WTC11 (cell line): Measurements from ENCODE around the gene LASP1.
"Not testable (repeated sequence)": the region's sequence is repeated elsewhere in the genome, so short reads cannot be mapped to it uniquely, and the experiment has no call there.

Experiments used
- CREB1 ChIP-seq: sonication (generic); formaldehyde crosslinking; IDR thresholded peaks from 2 replicates; pipeline ENCODE4 v1.8.0; 2023; ENCODE audit warnings: mild to moderate bottlenecking, missing genetic modification reagents
- FOXP1 ChIP-seq: sonication (generic); formaldehyde crosslinking; IDR thresholded peaks from 2 replicates; pipeline ENCODE4 v1.8.0; 2022; ENCODE audit warnings: missing genetic modification reagents, mild to moderate bottlenecking, moderate library complexity, borderline replicate concordance
- HMGA2 ChIP-seq: fragments of 250-450 bp; sonication (Bioruptor Pico); IDR thresholded peaks from 2 replicates; pipeline ENCODE4 v1.4.0; 2021; ENCODE audit warnings: mild to moderate bottlenecking, moderate library complexity
- RELA ChIP-seq: sonication (generic); formaldehyde crosslinking; IDR thresholded peaks from 2 replicates; pipeline ENCODE4 v1.8.1; 2022; ENCODE audit warnings: missing genetic modification reagents, mild to moderate bottlenecking, borderline replicate concordance
- TF ChIP-seq, protein P1 (sequence below): fragments of 200-600 bp; IDR thresholded peaks from 2 replicates; pipeline ENCODE4 v1.8.0; 2022; ENCODE audit warnings: antibody characterized with exemption

DNA sequence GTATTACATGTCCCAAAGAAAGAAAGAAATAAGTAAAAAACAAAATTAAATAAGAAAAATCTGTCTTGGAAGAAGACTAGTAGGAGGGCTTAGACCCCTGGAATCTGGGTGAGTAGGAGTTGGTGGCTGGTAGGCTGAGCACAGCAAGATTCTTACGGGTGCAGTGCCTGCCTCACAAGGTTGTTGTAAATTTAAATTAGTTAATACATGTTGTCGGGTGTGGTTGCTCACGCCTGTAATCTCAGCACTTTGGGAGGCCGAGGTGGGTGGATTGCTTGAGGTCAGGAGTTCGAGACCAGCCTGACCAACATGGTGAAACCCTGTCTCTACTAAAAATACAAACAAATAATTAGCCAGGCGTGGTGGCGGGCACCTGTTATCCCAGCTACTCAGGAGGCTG, 83.9 kb downstream of the LASP1 start:
- not testable (repeated sequence) for TF ChIP-seq FOXP1; HMGA2 (CRISPR knock-in tag); CREB1; RELA
- TF ChIP-seq, protein P1, sequence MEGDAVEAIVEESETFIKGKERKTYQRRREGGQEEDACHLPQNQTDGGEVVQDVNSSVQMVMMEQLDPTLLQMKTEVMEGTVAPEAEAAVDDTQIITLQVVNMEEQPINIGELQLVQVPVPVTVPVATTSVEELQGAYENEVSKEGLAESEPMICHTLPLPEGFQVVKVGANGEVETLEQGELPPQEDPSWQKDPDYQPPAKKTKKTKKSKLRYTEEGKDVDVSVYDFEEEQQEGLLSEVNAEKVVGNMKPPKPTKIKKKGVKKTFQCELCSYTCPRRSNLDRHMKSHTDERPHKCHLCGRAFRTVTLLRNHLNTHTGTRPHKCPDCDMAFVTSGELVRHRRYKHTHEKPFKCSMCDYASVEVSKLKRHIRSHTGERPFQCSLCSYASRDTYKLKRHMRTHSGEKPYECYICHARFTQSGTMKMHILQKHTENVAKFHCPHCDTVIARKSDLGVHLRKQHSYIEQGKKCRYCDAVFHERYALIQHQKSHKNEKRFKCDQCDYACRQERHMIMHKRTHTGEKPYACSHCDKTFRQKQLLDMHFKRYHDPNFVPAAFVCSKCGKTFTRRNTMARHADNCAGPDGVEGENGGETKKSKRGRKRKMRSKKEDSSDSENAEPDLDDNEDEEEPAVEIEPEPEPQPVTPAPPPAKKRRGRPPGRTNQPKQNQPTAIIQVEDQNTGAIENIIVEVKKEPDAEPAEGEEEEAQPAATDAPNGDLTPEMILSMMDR, result not testable (repeated sequence)
